Suprapubic skin (tissue), 3 donors: ENCODE results near the gene MBNL2.

Source experiments
- EP300 ChIP-seq: sonication (generic); formaldehyde crosslinking; IDR thresholded peaks from one replicate; pipeline ENCODE4 v1.6.1; 2017; ENCODE audit warnings: antibody characterized with exemption
- TF ChIP-seq, protein P1 (sequence below), 2 donors: fragments of 200-600 bp in 1 of 2; fragments of 450-650 bp in 1 of 2; sonication (generic) in 1 of 2; IDR thresholded peaks; one replicate each; pipeline ENCODE4 v1.5.1; 2016 to 2019; ENCODE audit warnings: antibody characterized with exemption in 2 of 2, mild to moderate bottlenecking in 1 of 2, moderate library complexity in 1 of 2

DNA sequence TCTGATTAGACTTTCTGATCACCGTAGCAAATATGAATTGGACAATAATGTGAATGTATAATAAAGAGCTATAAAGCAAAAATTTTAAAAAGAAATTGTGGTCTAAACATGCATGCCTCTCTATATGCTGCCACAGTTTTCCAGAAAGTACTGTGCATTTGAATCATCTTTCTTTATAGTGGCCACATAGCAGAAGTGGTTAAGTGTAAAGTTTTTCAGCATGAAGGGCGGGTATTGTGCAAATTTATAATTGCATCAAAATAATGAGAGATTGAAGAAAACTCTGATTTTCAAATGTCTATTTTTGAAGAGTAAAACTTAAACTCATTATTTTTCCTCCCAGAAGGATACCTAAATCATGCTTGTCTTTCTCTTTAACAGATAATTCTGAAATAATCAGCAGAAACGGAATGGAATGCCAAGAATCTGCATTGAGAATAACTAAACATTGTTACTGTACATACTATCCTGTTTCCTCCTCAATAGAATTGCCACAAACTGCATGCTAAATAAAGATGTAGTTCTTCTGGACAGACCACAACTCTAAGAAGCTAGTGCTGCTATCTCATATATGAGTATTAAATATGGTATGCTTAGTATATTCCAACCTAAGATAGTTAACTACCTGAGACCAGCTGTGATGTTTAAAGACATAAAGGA, 168.9 kb downstream of the MBNL2 start:
- TF ChIP-seq, protein P1, sequence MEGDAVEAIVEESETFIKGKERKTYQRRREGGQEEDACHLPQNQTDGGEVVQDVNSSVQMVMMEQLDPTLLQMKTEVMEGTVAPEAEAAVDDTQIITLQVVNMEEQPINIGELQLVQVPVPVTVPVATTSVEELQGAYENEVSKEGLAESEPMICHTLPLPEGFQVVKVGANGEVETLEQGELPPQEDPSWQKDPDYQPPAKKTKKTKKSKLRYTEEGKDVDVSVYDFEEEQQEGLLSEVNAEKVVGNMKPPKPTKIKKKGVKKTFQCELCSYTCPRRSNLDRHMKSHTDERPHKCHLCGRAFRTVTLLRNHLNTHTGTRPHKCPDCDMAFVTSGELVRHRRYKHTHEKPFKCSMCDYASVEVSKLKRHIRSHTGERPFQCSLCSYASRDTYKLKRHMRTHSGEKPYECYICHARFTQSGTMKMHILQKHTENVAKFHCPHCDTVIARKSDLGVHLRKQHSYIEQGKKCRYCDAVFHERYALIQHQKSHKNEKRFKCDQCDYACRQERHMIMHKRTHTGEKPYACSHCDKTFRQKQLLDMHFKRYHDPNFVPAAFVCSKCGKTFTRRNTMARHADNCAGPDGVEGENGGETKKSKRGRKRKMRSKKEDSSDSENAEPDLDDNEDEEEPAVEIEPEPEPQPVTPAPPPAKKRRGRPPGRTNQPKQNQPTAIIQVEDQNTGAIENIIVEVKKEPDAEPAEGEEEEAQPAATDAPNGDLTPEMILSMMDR (IDR thresholded peaks at IDR 0.05) = no peak
- no peak for TF ChIP-seq EP300
